Stimulated activated CD8-positive, alpha-beta memory T cell treated with anti-CD3 and anti-CD28 coated beads, Interleukin-12 subunit alpha, Interleukin-12 subunit beta, amount 100 ng/mL, for 1 hour (primary cell): ENCODE data around the gene SLC22A23.

Source experiments
- DNase-seq: peaks from one replicate; pipeline ENCODE4 v3.0.0-alpha.2; 2020; ENCODE audit warnings: low read depth

The SLC22A23 gene

GRCh38 chr6:3222506-3223038 lies 234.3 kb downstream of the SLC22A23 start:
- DNase-seq = no peak

- DNase-seq = no peak
Measured at GRCh38 chr6:3221578-3221977, 235.3 kb downstream of the SLC22A23 start.

GRCh38 chr6:3220366-3220765 lies 236.5 kb downstream of the SLC22A23 start:
- no peak for DNase-seq
